ENCODE results near the gene MAPK8IP2.

- TF ChIP-seq EZH2 (IDR thresholded peaks at IDR 0.05; ENCODE audit: low read length) (no peak), CTCF (optimal IDR thresholded peaks at IDR 0.05 in 1 of 3, IDR thresholded peaks at IDR 0.05 in 1 of 3, conservative IDR thresholded peaks at IDR 0.05 in 1 of 3; ENCODE audit: extremely low read depth in 1 of 3, insufficient read depth in 2 of 3, low read length in 3 of 3) (peak in 1 of 3 experiments; percentile 4)
These were observed 26.5 kb downstream of the MAPK8IP2 start for GRCh38 chr22:50626850-50627641.

Measured in keratinocyte (primary cell).